SK-N-SH treated with all-trans-retinoic acid at 6 μM for 48 hours (cell line): ENCODE data around the gene FNIP2.

Experiments used
- ATAC-seq: fragments of 200-7000 bp; cut with Tn5 transposase; 3 replicates; pipeline ENCODE4 v1.9.1; 2020; ENCODE audit warnings: mild to moderate bottlenecking, moderate library complexity
- ARNTL ChIP-seq: fragments of 450-650 bp; formaldehyde crosslinking; IDR thresholded peaks from 2 replicates; pipeline ENCODE4 v1.5.0; 2020; ENCODE audit warnings: low read depth, mild to moderate bottlenecking, moderate library complexity, borderline replicate concordance
- BACH2 ChIP-seq: fragments of 250-450 bp; sonication (Bioruptor Pico); IDR thresholded peaks from 2 replicates; pipeline ENCODE4 v1.9.0; 2021; ENCODE audit warnings: mild to moderate bottlenecking, borderline replicate concordance
- CREB5 ChIP-seq: fragments of 250-450 bp; sonication (Bioruptor Pico); IDR thresholded peaks from 2 replicates; pipeline ENCODE4 v1.5.1; 2020; ENCODE audit warnings: low read depth, mild to moderate bottlenecking, moderate library complexity
- CSDC2 ChIP-seq: fragments of 250-450 bp; sonication (Bioruptor Pico); IDR thresholded peaks from 2 replicates; pipeline ENCODE4 v1.5.0; 2020; ENCODE audit warnings: mild to moderate bottlenecking, moderate library complexity
- CSRNP3 ChIP-seq: fragments of 250-450 bp; sonication (Bioruptor Pico); IDR thresholded peaks from 2 replicates; pipeline ENCODE4 v1.5.1; 2021; ENCODE audit warnings: mild to moderate bottlenecking, moderate library complexity
- ESRRG ChIP-seq: fragments of 250-450 bp; sonication (Bioruptor Pico); IDR thresholded peaks from 2 replicates; pipeline ENCODE4 v1.6.1; 2021; ENCODE audit warnings: mild to moderate bottlenecking
- GLIS3 ChIP-seq: fragments of 250-450 bp; sonication (Bioruptor Pico); IDR thresholded peaks from 2 replicates; pipeline ENCODE4 v1.5.0; 2020; ENCODE audit warnings: mild to moderate bottlenecking, moderate library complexity
- ISL1 ChIP-seq: fragments of 250-450 bp; sonication (Bioruptor Pico); IDR thresholded peaks from 2 replicates; pipeline ENCODE4 v2.1.2; 2022; ENCODE audit warnings: mild to moderate bottlenecking, moderate library complexity
- OSR1 ChIP-seq: fragments of 250-450 bp; sonication (Bioruptor Pico); IDR thresholded peaks from 2 replicates; pipeline ENCODE4 v1.8.0; 2022; ENCODE audit warnings: moderate library complexity, mild to moderate bottlenecking, inconsistent platforms
- PATZ1 ChIP-seq: fragments of 250-450 bp; sonication (Bioruptor Pico); IDR thresholded peaks from 2 replicates; pipeline ENCODE4 v1.8.0; 2020; ENCODE audit warnings: mild to moderate bottlenecking, moderate library complexity, borderline replicate concordance
- PPARA ChIP-seq: fragments of 250-450 bp; sonication (Bioruptor Pico); IDR thresholded peaks from 2 replicates; pipeline ENCODE4 v1.5.0; 2020; ENCODE audit warnings: mild to moderate bottlenecking, borderline replicate concordance
- RARB ChIP-seq: fragments of 250-450 bp; sonication (Bioruptor Pico); IDR thresholded peaks from 2 replicates; pipeline ENCODE4 v1.8.0; 2021; ENCODE audit warnings: mild to moderate bottlenecking, moderate library complexity
- SNAI2 ChIP-seq: fragments of 250-450 bp; sonication (Bioruptor Pico); IDR thresholded peaks from 2 replicates; pipeline ENCODE4 v1.5.0; 2020; ENCODE audit warnings: mild to moderate bottlenecking, moderate library complexity
- TOX ChIP-seq: fragments of 250-450 bp; sonication (Bioruptor Pico); IDR thresholded peaks from 2 replicates; pipeline ENCODE4 v1.8.0; 2021; ENCODE audit warnings: mild to moderate bottlenecking, moderate library complexity, borderline replicate concordance
- TSHZ2 ChIP-seq: fragments of 250-450 bp; sonication (Bioruptor Pico); IDR thresholded peaks from 2 replicates; pipeline ENCODE4 v1.5.0; 2020; ENCODE audit warnings: mild to moderate bottlenecking, moderate library complexity
- ZC3H10 ChIP-seq: fragments of 250-450 bp; sonication (Bioruptor Pico); IDR thresholded peaks from 2 replicates; pipeline ENCODE4 v1.5.1; 2021; ENCODE audit warnings: mild to moderate bottlenecking, moderate library complexity
- ZFP3 ChIP-seq: fragments of 250-450 bp; sonication (Bioruptor Pico); IDR thresholded peaks from 2 replicates; pipeline ENCODE4 v1.5.0; 2020; ENCODE audit warnings: mild to moderate bottlenecking, moderate library complexity
- ZFP30 ChIP-seq: fragments of 450-650 bp; formaldehyde crosslinking; IDR thresholded peaks from 2 replicates; pipeline ENCODE4 v1.5.0; 2022; ENCODE audit warnings: mild to moderate bottlenecking, moderate library complexity
- ZNF565 ChIP-seq: fragments of 450-650 bp; formaldehyde crosslinking; conservative IDR thresholded peaks from 2 replicates; pipeline ENCODE4 v1.5.0; 2020; ENCODE audit warnings: low read depth, mild to moderate bottlenecking, moderate library complexity
- ZNF8 ChIP-seq: fragments of 450-650 bp; formaldehyde crosslinking; IDR thresholded peaks from 2 replicates; pipeline ENCODE4 v1.5.0; 2020; ENCODE audit warnings: mild to moderate bottlenecking, moderate library complexity

Gene FNIP2

GRCh38 chr4:158762553-158762952 lies 6.3 kb upstream of the FNIP2 start (continued):
- TF ChIP-seq RARB (no peak), ZNF8 (no peak), OSR1 (no peak), ZNF565 (CRISPR knock-in tag) (no peak), ZC3H10 (CRISPR knock-in tag) (no peak), ZFP30 (CRISPR knock-in tag) (no peak), CREB5 (CRISPR knock-in tag) (no peak)

GRCh38 chr4:158763462-158763861 lies 5.4 kb upstream of the FNIP2 start:
- no peak for TF ChIP-seq CSDC2 (CRISPR knock-in tag)
- no peak for TF ChIP-seq PATZ1
- TF ChIP-seq GLIS3 = no peak
- no peak for TF ChIP-seq ESRRG (CRISPR knock-in tag)
- no peak for TF ChIP-seq BACH2 (CRISPR knock-in tag)
- no peak for TF ChIP-seq PPARA (CRISPR knock-in tag)
- TF ChIP-seq ARNTL (CRISPR knock-in tag) = no peak
- TF ChIP-seq TSHZ2 (CRISPR knock-in tag) = no peak
- TF ChIP-seq ZFP30 (CRISPR knock-in tag) = no peak
- no peak for TF ChIP-seq ZNF565 (CRISPR knock-in tag)
- no peak for TF ChIP-seq ZC3H10 (CRISPR knock-in tag)

GRCh38 chr4:158766434-158767044 lies 2.3 kb upstream of the FNIP2 start:
- no peak for ATAC-seq

More at GRCh38 chr4:158763462-158763861, 5.4 kb upstream of the FNIP2 start:
- no peak for ATAC-seq

More at GRCh38 chr4:158766434-158767044, 2.3 kb upstream of the FNIP2 start:
- TF ChIP-seq ZNF565 (CRISPR knock-in tag) = no peak
- TF ChIP-seq ISL1 (CRISPR knock-in tag) = no peak
- no peak for TF ChIP-seq PATZ1
- no peak for TF ChIP-seq SNAI2
- TF ChIP-seq CSRNP3 (CRISPR knock-in tag) = no peak
- no peak for TF ChIP-seq ZFP30 (CRISPR knock-in tag)
- no peak for TF ChIP-seq GLIS3
- TF ChIP-seq RARB = no peak
- TF ChIP-seq OSR1 = no peak
- TF ChIP-seq TOX (CRISPR knock-in tag) = no peak
- no peak for TF ChIP-seq ZFP3 (CRISPR knock-in tag)
- no peak for TF ChIP-seq CSDC2 (CRISPR knock-in tag)
- no peak for TF ChIP-seq BACH2 (CRISPR knock-in tag)
- no peak for TF ChIP-seq TSHZ2 (CRISPR knock-in tag)
- no peak for TF ChIP-seq CREB5 (CRISPR knock-in tag)
- TF ChIP-seq ESRRG (CRISPR knock-in tag) = no peak
